ENCODE measurements around the gene ZFYVE27. TPM values are rescaled to one million over a fixed set of nuclear protein-coding genes. Genes with fewer than 3 reads are reported as not detected.

Gene ZFYVE27
- total RNA-seq, 6 experiments from 2014 or later = 9.2 to 19.3 (median 12.6) TPM

GRCh38 chr10:97717627-97718026 is 19.3 kb upstream of the ZFYVE27 start:
- intact Hi-C loops (cut with DNase I) = no loop called here
- Histone ChIP-seq H3K27me3 (no peaks in the 10 kb centered on the region), H3K4me3 (no peak overlapping the region), H3K36me3 (no peaks in the 10 kb centered on the region), H3K9me3 (no peaks in the 10 kb centered on the region), H3K27ac (peak overlapping the region in 1 of 3 donors; percentile 59), H3K4me1 (peaks cover 0 to 15% (median 2%) of the 10 kb centered on the region in 4 donors)
- WGBS (ENCODE audit: insufficient coverage, low coverage, low lambda C conversion rate, missing lambda C conversion rate) = 95% methylated on average over 7 of the region's 7 CpGs
- DNase-seq (peak in 1 of 3 donors; percentile 44), ATAC-seq (no peak)
- TF ChIP-seq POLR2A (IDR thresholded peaks at IDR 0.05) = no peak
- TF ChIP-seq CTCF (IDR thresholded peaks at IDR 0.05) = no peak

GRCh38 chr10:97718178-97718577 is 18.8 kb upstream of the ZFYVE27 start:
- TF ChIP-seq POLR2A (IDR thresholded peaks at IDR 0.05) (no peak), CTCF (IDR thresholded peaks at IDR 0.05) (no peak)
- H3K4me3 ChIP-seq = no peak overlapping the region
- 63% methylated on average over 5 of the region's 6 CpGs for WGBS (ENCODE audit: insufficient coverage, low coverage, low lambda C conversion rate, missing lambda C conversion rate)
- no peaks in the 10 kb centered on the region for H3K27me3 ChIP-seq
- H3K36me3 ChIP-seq = no peaks in the 10 kb centered on the region
- H3K4me1 ChIP-seq = peaks cover 0 to 15% (median 2%) of the 10 kb centered on the region in 4 donors
- H3K9me3 ChIP-seq = no peaks in the 10 kb centered on the region
- DNase-seq (peak in 1 of 3 donors; percentile 42), ATAC-seq (no peak)
- H3K27ac ChIP-seq = peak overlapping the region in 2 of 3 donors; percentile 32 to 59
- intact Hi-C loops (cut with DNase I) = no loop called here

GRCh38 chr10:97718659-97719142 is 18.2 kb upstream of the ZFYVE27 start:
- peaks cover 0 to 15% (median 2%) of the 10 kb centered on the region in 4 donors for H3K4me1 ChIP-seq
- peak overlapping the region in 2 of 3 donors; percentile 32 to 60 for H3K27ac ChIP-seq

GRCh38 chr10:97719602-97720001 is 17.3 kb upstream of the ZFYVE27 start:
- WGBS (ENCODE audit: insufficient coverage, low coverage, low lambda C conversion rate, missing lambda C conversion rate) = 92% methylated on average over 2 of the region's 2 CpGs
- H3K27ac ChIP-seq = no peak overlapping the region
- no peaks in the 10 kb centered on the region for H3K9me3 ChIP-seq
- H3K4me1 ChIP-seq = peaks cover 0 to 12% (median 2%) of the 10 kb centered on the region in 4 donors
- TF ChIP-seq CTCF (IDR thresholded peaks at IDR 0.05) (no peak), POLR2A (IDR thresholded peaks at IDR 0.05) (no peak)
- no peaks in the 10 kb centered on the region for H3K36me3 ChIP-seq
- DNase-seq (peak in 1 of 3 donors; percentile 15), ATAC-seq (no peak)
- no peaks in the 10 kb centered on the region for H3K27me3 ChIP-seq
- no peak overlapping the region for H3K4me3 ChIP-seq
- intact Hi-C loops (cut with DNase I) = no loop called here

More at GRCh38 chr10:97718659-97719142, 18.2 kb upstream of the ZFYVE27 start:
- Histone ChIP-seq H3K4me3 (no peak overlapping the region), H3K9me3 (no peaks in the 10 kb centered on the region), H3K36me3 (no peaks in the 10 kb centered on the region), H3K27me3 (no peaks in the 10 kb centered on the region)
- peak; percentile 68 for TF ChIP-seq POLR2A (IDR thresholded peaks at IDR 0.05)
- TF ChIP-seq CTCF (IDR thresholded peaks at IDR 0.05) = no peak
- peak; percentile 78 to 94 (median 90) for DNase-seq
- ATAC-seq = peak; percentile 89 to 91 (median 91)
- 0% methylated on average over 2 of the region's 8 CpGs for whole genome bisulfite sequencing (ENCODE audit: insufficient coverage, low coverage, low lambda C conversion rate, missing lambda C conversion rate)
- intact Hi-C loops (cut with DNase I) = no loop called here
